K562 (cell line): ENCODE data around the gene CTRL. TPM values are rescaled to one million over a fixed set of nuclear protein-coding genes. Genes with fewer than 3 reads are reported as not detected.

Experiments used
- ATAC-seq: fragments of 200-7000 bp; cut with Tn5 transposase; 3 replicates; pipeline ENCODE4 v1.9.1; 2020; ENCODE audit warnings: moderate library complexity
- BruUV-seq: library from RNA; stranded (reverse); fragments of 400-500 nt; replicated peaks from 2 replicates; lab custom pipeline; 2021; lab: Mats Ljungman, UMichigan
- CTCF ChIA-PET: fragments of 300-600 bp; formaldehyde crosslinking; extraction: SDS; loops from one replicate; lab custom pipeline; 2021; ENCODE audit warnings: low intra/inter-chr PET ratio; lab: Yijun Ruan, JAX
- POLR2A ChIA-PET: fragments of 300-600, 350-650 bp; sonication (Branson Sonifier 250); formaldehyde crosslinking; extraction: SDS; loops from one replicate; lab custom pipeline; 2021; ENCODE audit warnings: antibody characterized with exemption, inconsistent platforms; lab: Yijun Ruan, JAX
- DNase-seq, 4 experiments: peaks; one replicate each; pipeline versions ENCODE4 v3.0.0 to v3.0.0-alpha.2; 2011 to 2018; ENCODE audit warnings: low spot score in 3 of 4, mixed read lengths in 3 of 4; ENCODE audit errors: extremely low read depth in 1 of 4
- FAIRE-seq: peaks from 2 replicates; lab custom pipeline; 2011; peaks lifted over from hg19 to GRCh38; lab: Jason Lieb, UNC
- H2AFZ ChIP-seq: 2 replicates; pipeline ENCODE4 v1.6.0; 2011; ENCODE audit warnings: low read depth, low read length, control low read depth, inconsistent platforms
- H3K27ac ChIP-seq: fragments of 200-600 bp; 3 replicates; pipeline ENCODE4 v1.8.0; 2011; ENCODE audit warnings: low read depth, mild to moderate bottlenecking, control low read depth, inconsistent platforms, low read length, moderate library complexity, mixed read lengths; ENCODE audit errors: extremely low read depth
- H3K27me3 ChIP-seq, 2 experiments: fragments of 300-600 bp in 1 of 2; 2 replicates in 1 of 2; 3 replicates in 1 of 2; pipeline versions ENCODE4 v1.6.0 to v1.8.0; 2011; ENCODE audit warnings: inconsistent platforms in 2 of 2, low read length in 2 of 2, mild to moderate bottlenecking in 1 of 2, mixed read lengths in 1 of 2, moderate library complexity in 1 of 2; ENCODE audit not compliant: control insufficient read depth in 2 of 2, insufficient read depth in 2 of 2
- H3K36me3 ChIP-seq: fragments of 300-600 bp; 3 replicates; pipeline ENCODE4 v1.8.0; 2011; ENCODE audit warnings: mild to moderate bottlenecking, low read length, inconsistent platforms; ENCODE audit not compliant: control insufficient read depth, insufficient read depth
- H3K4me1 ChIP-seq, 2 experiments: fragments of 200-600 bp in 1 of 2; replicated peaks in 1 of 2; 2 replicates in 1 of 2; 3 replicates in 1 of 2; pipeline versions ENCODE4 v1.5.1 to v1.8.0; 2011; ENCODE audit warnings: inconsistent platforms in 2 of 2, low read length in 2 of 2, mild to moderate bottlenecking in 1 of 2, mixed read lengths in 1 of 2, moderate library complexity in 1 of 2; ENCODE audit not compliant: control insufficient read depth in 2 of 2, insufficient read depth in 2 of 2
- H3K4me2 ChIP-seq: 2 replicates; pipeline ENCODE4 v1.6.1; 2011; ENCODE audit warnings: low read length, control low read depth, inconsistent platforms, mixed read lengths; ENCODE audit not compliant: insufficient read depth
- H3K4me3 ChIP-seq: fragments of 200-600 bp; sonication (generic), shearing (Covaris generic); 2 replicates; pipeline ENCODE4 v1.5.1; 2016; ENCODE audit warnings: control low read depth, inconsistent platforms
- H3K79me2 ChIP-seq: fragments of 200-600 bp; 3 replicates; pipeline ENCODE4 v1.8.0; 2011; ENCODE audit warnings: low read length, inconsistent platforms; ENCODE audit not compliant: control insufficient read depth, insufficient read depth
- H3K9ac ChIP-seq, 2 experiments: 2 replicates each; pipeline versions ENCODE4 v1.6.0 to v1.6.1; 2011; ENCODE audit warnings: low read depth in 2 of 2, low read length in 2 of 2, control low read depth in 1 of 2, inconsistent platforms in 1 of 2, mild to moderate bottlenecking in 1 of 2, mixed read lengths in 1 of 2; ENCODE audit not compliant: insufficient read depth in 1 of 2
- H3K9me1 ChIP-seq: one replicate; pipeline ENCODE4 v1.6.0; 2011; ENCODE audit warnings: inconsistent platforms, mild to moderate bottlenecking, low read length, moderate library complexity; ENCODE audit not compliant: control insufficient read depth, insufficient read depth
- H3K9me3 ChIP-seq: replicated peaks from 2 replicates; pipeline ENCODE4 v1.5.1; 2011; ENCODE audit warnings: low read depth, low read length, inconsistent platforms; ENCODE audit not compliant: control insufficient read depth, insufficient read depth
- H4K20me1 ChIP-seq: replicated peaks from 2 replicates; pipeline ENCODE4 v1.6.1; 2011; ENCODE audit warnings: low read length, inconsistent platforms, mixed read lengths; ENCODE audit not compliant: control insufficient read depth, insufficient read depth
- CREB1 ChIP-seq, 2 experiments: sonication (generic) in 1 of 2; formaldehyde crosslinking in 1 of 2; IDR thresholded peaks; 2 replicates each; pipeline versions ENCODE4 v1.6.1 to v1.8.0; 2012 to 2022; ENCODE audit warnings: inconsistent platforms in 1 of 2, mild to moderate bottlenecking in 1 of 2, missing genetic modification reagents in 1 of 2, moderate library complexity in 1 of 2
- KAT8 ChIP-seq: fragments of 450-650 bp; IDR thresholded peaks from 2 replicates; pipeline ENCODE4 v1.6.1; 2016; ENCODE audit warnings: low read depth, mild to moderate bottlenecking
- NCOA1 ChIP-seq: fragments of 450-650 bp; IDR thresholded peaks from 2 replicates; pipeline ENCODE4 v1.6.1; 2016; ENCODE audit warnings: low read depth
- NCOA4 ChIP-seq: fragments of 450-650 bp; IDR thresholded peaks from 2 replicates; pipeline ENCODE4 v1.6.1; 2018; ENCODE audit warnings: mild to moderate bottlenecking; ENCODE audit not compliant: partially characterized antibody
- NUFIP1 ChIP-seq: fragments of 450-650 bp; IDR thresholded peaks from 2 replicates; pipeline ENCODE4 v1.6.1; 2018; ENCODE audit not compliant: partially characterized antibody
- TEAD2 ChIP-seq: fragments of 450-650 bp; IDR thresholded peaks from 2 replicates; pipeline ENCODE4 v1.6.1; 2016; ENCODE audit warnings: missing genetic modification characterization, control low read depth, missing compliant biosample characterization
- TRIM24 ChIP-seq, 2 experiments: fragments of 450-650 bp; IDR thresholded peaks; 2 replicates each; pipeline ENCODE4 v1.6.1; 2016
- ZC3H11A ChIP-seq: IDR thresholded peaks from 2 replicates; pipeline ENCODE4 v1.6.1; 2012; ENCODE audit warnings: low read depth, low read length, improper control_type of control experiment
- ZNF589 ChIP-seq: fragments of 200-800 bp; sonication (Bioruptor generic); IDR thresholded peaks from 2 replicates; pipeline ENCODE4 v1.6.1; 2016; ENCODE audit warnings: low read depth, missing genetic modification characterization, missing compliant biosample characterization
- WGBS: fragments of 100-300 bp; shearing (Covaris generic); methylation state at CpG from one replicate; pipeline ENCODE4 v1.1.6; 2016; ENCODE audit warnings: low coverage, mixed read lengths; ENCODE audit not compliant: insufficient coverage; ENCODE audit errors: missing lambda C conversion rate; 5-methylcytosine and 5-hydroxymethylcytosine counted together
- in situ Hi-C: fragments of 300-500 bp; cut with MboI; formaldehyde crosslinking; loops from 4 replicates; pipeline ENCODE4 v1.15.0; 2018; ENCODE audit warnings: inconsistent platforms, mixed read lengths
- intact Hi-C: fragments of 100-400 bp; cut with micrococcal nuclease; formaldehyde crosslinking; loops from 2 replicates; pipeline ENCODE4 v1.14.2; 2022
- polyA plus RNA-seq, 8 experiments: library from polyadenylated mRNA; depleted of rRNA in 4 of 8; stranded (reverse) in 5 of 8; unstranded in 3 of 8; fragments of >200 nt; fragmentation: Nextera tagmentation in 2 of 8; fragmentation: Illumina TruSeq in 1 of 8; extraction: Ambion mirVana in 2 of 8; extraction: Trizol in 1 of 8; gene quantifications; 2 replicates each; pipeline versions ENCODE4 v1.2.1 to v1.2.3, GENCODE V29; 2011 to 2014; ENCODE audit warnings: inconsistent platforms in 1 of 8, missing spikeins in 1 of 8
- total RNA-seq, 7 experiments: library from RNA; depleted of rRNA in 6 of 7; stranded (reverse); fragments of >200 nt in 6 of 7; fragmentation: Illumina TruSeq in 2 of 7; extraction: Trizol in 2 of 7; gene quantifications; 2 replicates each; pipeline versions ENCODE4 v1.2.1 to v1.2.3, GENCODE V29; 2011 to 2021; ENCODE audit warnings: low replicate concordance in 1 of 7
- TF ChIP-seq, protein P1 (sequence below): fragments of 450-650 bp; formaldehyde crosslinking; IDR thresholded peaks from 2 replicates; pipeline ENCODE4 v1.4.0; 2020; ENCODE audit warnings: mild to moderate bottlenecking
- TF ChIP-seq, protein P2 (sequence below): sonication (generic); formaldehyde crosslinking; IDR thresholded peaks from 2 replicates; pipeline ENCODE4 v1.8.0; 2023; ENCODE audit warnings: mild to moderate bottlenecking, missing genetic modification reagents

Gene CTRL
- total and polyA plus RNA-seq, 9 of the 15 experiments (the other 6 are each of a cell fraction or from before 2014, with no cell fraction given), result 1.4 to 5.6 (median 2.5) TPM

DNA sequence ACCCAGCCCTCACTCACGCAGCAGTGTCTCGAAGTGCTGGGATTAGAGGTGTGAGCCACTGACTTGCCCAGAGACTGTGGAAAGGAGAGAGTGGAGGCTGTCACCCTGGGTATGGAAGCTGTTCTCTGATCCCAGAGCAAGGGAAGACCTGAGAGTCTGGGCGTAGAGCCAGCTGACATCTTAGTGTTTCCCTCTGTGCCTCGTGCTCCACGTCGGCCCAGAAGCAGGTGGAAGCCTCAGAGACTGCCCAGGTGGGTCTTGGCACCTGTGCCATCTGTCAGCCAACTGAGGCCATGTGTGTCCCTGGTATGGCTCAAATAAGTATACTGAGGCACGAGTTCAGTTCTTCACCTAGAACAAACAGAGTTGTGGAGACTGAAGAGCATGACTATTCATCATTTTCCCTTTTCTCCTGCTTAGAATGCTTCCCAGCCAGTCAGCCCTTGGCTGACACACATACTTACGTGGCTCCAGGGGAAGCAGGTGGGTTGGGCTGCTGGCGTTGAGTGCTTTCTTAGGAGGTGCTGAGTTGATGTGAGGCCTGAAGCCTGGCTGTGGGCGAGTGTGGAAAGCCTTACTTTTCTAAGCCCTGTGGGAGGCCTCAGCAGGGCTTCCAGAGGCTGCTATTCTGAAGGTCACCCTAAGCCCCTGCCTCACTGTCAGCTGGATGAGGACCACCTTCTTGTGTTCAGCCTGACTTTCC lies 8.1 kb downstream of the CTRL start:
- H3K4me2 ChIP-seq, result no peak overlapping the region
- FAIRE-seq, result no peak
- H3K4me3 ChIP-seq, result no peak overlapping the region
- peaks cover 13 to 23% of the 10 kb centered on the region in 2 experiments for H3K4me1 ChIP-seq
- H3K9me1 ChIP-seq, result peaks cover 3% of the 10 kb centered on the region
- peak overlapping the region in 1 of 2 experiments; percentile 53; a peak in 1 of 4 replicates for H3K9ac ChIP-seq
- H4K20me1 ChIP-seq, result peaks cover 22% of the 10 kb centered on the region
- ChIA-PET CTCF (no interaction called here), POLR2A (interaction anchor here (1.5 to 1.6 kb wide), 3 partner anchors 12 to 80 kb away, joined by 3 to 8 read pairs (median 4); no protein-coding TSS in a partner anchor)
- in situ Hi-C loops (loop anchor here (10.0 kb wide), 1 partner anchor 399 kb away; the partner anchor contains the start of gene RIPOR1), intact Hi-C loops (no loop called here)
- no peak for ATAC-seq
- BruUV-seq, result no TSS peak
- H3K36me3 ChIP-seq, result no peaks in the 10 kb centered on the region; the same call in 2 of the 3 replicates
- no peaks in the 10 kb centered on the region for H3K27me3 ChIP-seq
- no peak for DNase-seq
- TF ChIP-seq, protein P1, sequence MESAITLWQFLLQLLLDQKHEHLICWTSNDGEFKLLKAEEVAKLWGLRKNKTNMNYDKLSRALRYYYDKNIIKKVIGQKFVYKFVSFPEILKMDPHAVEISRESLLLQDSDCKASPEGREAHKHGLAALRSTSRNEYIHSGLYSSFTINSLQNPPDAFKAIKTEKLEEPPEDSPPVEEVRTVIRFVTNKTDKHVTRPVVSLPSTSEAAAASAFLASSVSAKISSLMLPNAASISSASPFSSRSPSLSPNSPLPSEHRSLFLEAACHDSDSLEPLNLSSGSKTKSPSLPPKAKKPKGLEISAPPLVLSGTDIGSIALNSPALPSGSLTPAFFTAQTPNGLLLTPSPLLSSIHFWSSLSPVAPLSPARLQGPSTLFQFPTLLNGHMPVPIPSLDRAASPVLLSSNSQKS (CRISPR knock-in tag), result no peak
- TF ChIP-seq TRIM24 (IDR thresholded peaks at IDR 0.05) (no peak), NCOA1 (no peak), ZC3H11A (no peak), NUFIP1 (no peak), NCOA4 (no peak), KAT8 (no peak), CREB1 (IDR thresholded peaks at IDR 0.05) (no peak), CREB1 (CRISPR knock-in tag; IDR thresholded peaks at IDR 0.05) (no peak), ZNF589 (CRISPR knock-in tag) (no peak), TEAD2 (no peak)
- TF ChIP-seq, protein P2, sequence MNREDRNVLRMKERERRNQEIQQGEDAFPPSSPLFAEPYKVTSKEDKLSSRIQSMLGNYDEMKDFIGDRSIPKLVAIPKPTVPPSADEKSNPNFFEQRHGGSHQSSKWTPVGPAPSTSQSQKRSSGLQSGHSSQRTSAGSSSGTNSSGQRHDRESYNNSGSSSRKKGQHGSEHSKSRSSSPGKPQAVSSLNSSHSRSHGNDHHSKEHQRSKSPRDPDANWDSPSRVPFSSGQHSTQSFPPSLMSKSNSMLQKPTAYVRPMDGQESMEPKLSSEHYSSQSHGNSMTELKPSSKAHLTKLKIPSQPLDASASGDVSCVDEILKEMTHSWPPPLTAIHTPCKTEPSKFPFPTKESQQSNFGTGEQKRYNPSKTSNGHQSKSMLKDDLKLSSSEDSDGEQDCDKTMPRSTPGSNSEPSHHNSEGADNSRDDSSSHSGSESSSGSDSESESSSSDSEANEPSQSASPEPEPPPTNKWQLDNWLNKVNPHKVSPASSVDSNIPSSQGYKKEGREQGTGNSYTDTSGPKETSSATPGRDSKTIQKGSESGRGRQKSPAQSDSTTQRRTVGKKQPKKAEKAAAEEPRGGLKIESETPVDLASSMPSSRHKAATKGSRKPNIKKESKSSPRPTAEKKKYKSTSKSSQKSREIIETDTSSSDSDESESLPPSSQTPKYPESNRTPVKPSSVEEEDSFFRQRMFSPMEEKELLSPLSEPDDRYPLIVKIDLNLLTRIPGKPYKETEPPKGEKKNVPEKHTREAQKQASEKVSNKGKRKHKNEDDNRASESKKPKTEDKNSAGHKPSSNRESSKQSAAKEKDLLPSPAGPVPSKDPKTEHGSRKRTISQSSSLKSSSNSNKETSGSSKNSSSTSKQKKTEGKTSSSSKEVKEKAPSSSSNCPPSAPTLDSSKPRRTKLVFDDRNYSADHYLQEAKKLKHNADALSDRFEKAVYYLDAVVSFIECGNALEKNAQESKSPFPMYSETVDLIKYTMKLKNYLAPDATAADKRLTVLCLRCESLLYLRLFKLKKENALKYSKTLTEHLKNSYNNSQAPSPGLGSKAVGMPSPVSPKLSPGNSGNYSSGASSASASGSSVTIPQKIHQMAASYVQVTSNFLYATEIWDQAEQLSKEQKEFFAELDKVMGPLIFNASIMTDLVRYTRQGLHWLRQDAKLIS, result no peak
- H2AFZ ChIP-seq, result no peak overlapping the region
- no peaks in the 10 kb centered on the region for H3K79me2 ChIP-seq
- 78% methylated on average over 10 of the region's 10 CpGs for WGBS
- H3K9me3 ChIP-seq, result no peaks in the 10 kb centered on the region
- no peak overlapping the region for H3K27ac ChIP-seq
